AG09319 (cell line): ENCODE results near the gene TYRO3.

Source experiments
- DNase-seq: peaks from one replicate; pipeline ENCODE4 v3.0.0-alpha.2; 2010; ENCODE audit warnings: low read depth; ENCODE audit errors: extremely low read depth
- CTCF ChIP-seq: IDR thresholded peaks from 2 replicates; pipeline ENCODE4 v1.5.1; 2011; ENCODE audit warnings: low read depth, mild to moderate bottlenecking, inconsistent platforms, low read length, moderate library complexity

The TYRO3 gene

GRCh38 chr15:41631880-41632470 lies 73.0 kb downstream of the TYRO3 start:
- TF ChIP-seq CTCF = no peak
- DNase-seq = no peak
